Endothelial cell of umbilical vein (primary cell): Measurements from ENCODE around the gene MAPRE2.

Experiments used
- CTCF ChIP-seq, 2 donors: IDR thresholded peaks; 1 replicate in 1 of 2; 2 replicates in 1 of 2; pipeline ENCODE4 v1.5.1; 2011; ENCODE audit warnings: low read length in 2 of 2, mild to moderate bottlenecking in 2 of 2, moderate library complexity in 2 of 2, control low read depth in 1 of 2, inconsistent platforms in 1 of 2, low read depth in 1 of 2; ENCODE audit not compliant: insufficient read depth in 1 of 2; ENCODE audit errors: extremely low read depth in 1 of 2
- EZH2 ChIP-seq: IDR thresholded peaks from 2 replicates; pipeline ENCODE4 v1.6.1; 2012; ENCODE audit warnings: borderline replicate concordance, low read depth, mild to moderate bottlenecking, moderate library complexity, low read length, inconsistent platforms; ENCODE audit not compliant: severe bottlenecking
- JUN ChIP-seq: IDR thresholded peaks from 2 replicates; pipeline ENCODE4 v1.6.1; 2011; ENCODE audit warnings: borderline replicate concordance, low read depth; ENCODE audit not compliant: insufficient read length, insufficient read depth
- POLR2A ChIP-seq: IDR thresholded peaks from 2 replicates; pipeline ENCODE4 v1.6.1; 2012; ENCODE audit warnings: low read depth, mild to moderate bottlenecking, control low read depth, low read length
- POLR2AphosphoS5 ChIP-seq: IDR thresholded peaks from 2 replicates; pipeline ENCODE4 v1.6.1; 2012; ENCODE audit warnings: low read depth, mild to moderate bottlenecking, control low read depth, low read length, moderate library complexity; ENCODE audit not compliant: insufficient read depth

DNA sequence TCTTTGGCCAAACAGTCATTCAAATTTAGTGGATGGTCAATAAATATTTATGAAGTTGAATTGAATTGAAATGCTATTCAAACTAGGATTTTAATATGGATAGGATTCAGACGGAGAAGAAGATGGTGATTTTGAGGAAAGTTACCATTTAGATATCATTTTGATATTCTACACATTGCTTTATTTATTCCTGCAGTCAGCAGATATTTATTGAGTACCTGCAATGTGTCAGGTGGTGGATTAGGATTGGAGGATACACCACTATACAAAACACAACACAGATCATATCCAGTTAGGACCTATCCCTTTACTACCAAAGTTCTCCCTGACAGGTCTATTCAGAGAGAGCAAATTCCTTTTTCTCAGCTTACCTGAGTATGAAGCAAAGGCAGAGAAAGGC lies 38.8 kb downstream of the MAPRE2 start:
- TF ChIP-seq EZH2: no peak
- TF ChIP-seq CTCF (IDR thresholded peaks at IDR 0.05; ENCODE audit: extremely low read depth in 1 of 2, insufficient read depth in 1 of 2, low read depth in 1 of 2, low read length in 2 of 2): no peak
- no peak for TF ChIP-seq POLR2A
- no peak for TF ChIP-seq POLR2AphosphoS5
- TF ChIP-seq JUN: no peak
